OCI-LY1 (cell line): ENCODE results near the gene BBS1.

Source experiments
- H2AFZ ChIP-seq: fragments of 200-600 bp; sonication (generic), shearing (Covaris generic); 2 replicates; pipeline ENCODE4 v1.6.0; 2014; ENCODE audit warnings: antibody characterized with exemption, mild to moderate bottlenecking, low read length
- H3F3A ChIP-seq: fragments of 200-600 bp; sonication (generic), shearing (Covaris generic); 2 replicates; pipeline ENCODE4 v1.6.0; 2014; ENCODE audit warnings: mild to moderate bottlenecking, antibody characterized with exemption, low read length, moderate library complexity; ENCODE audit not compliant: insufficient read depth
- H3K27ac ChIP-seq: fragments of 200-600 bp; sonication (generic); 2 replicates; pipeline ENCODE4 v1.5.1; 2014; ENCODE audit warnings: low read length, mixed run types, mild to moderate bottlenecking, low read depth; ENCODE audit not compliant: poor library complexity, severe bottlenecking
- H3K27me3 ChIP-seq: fragments of 200-600 bp; sonication (generic); 2 replicates; pipeline ENCODE4 v1.6.0; 2014; ENCODE audit warnings: antibody characterized with exemption, mild to moderate bottlenecking, low read length, moderate library complexity; ENCODE audit not compliant: insufficient read depth
- H3K36me3 ChIP-seq: fragments of 200-600 bp; sonication (generic); 2 replicates; pipeline ENCODE4 v1.6.1; 2014; ENCODE audit warnings: mild to moderate bottlenecking, antibody characterized with exemption, low read length, moderate library complexity, mixed read lengths; ENCODE audit not compliant: insufficient read depth
- H3K4me1 ChIP-seq: fragments of 200-600 bp; sonication (generic); 2 replicates; pipeline ENCODE4 v1.5.1; 2014; ENCODE audit warnings: mild to moderate bottlenecking, low read length, moderate library complexity; ENCODE audit not compliant: insufficient read depth, severe bottlenecking
- H3K4me2 ChIP-seq: fragments of 200-600 bp; sonication (generic), shearing (Covaris generic); 2 replicates; pipeline ENCODE4 v1.6.1; 2014; ENCODE audit warnings: low read length
- H3K4me3 ChIP-seq: fragments of 200-600 bp; sonication (generic); 2 replicates; pipeline ENCODE4 v1.5.1; 2014; ENCODE audit warnings: low read length, low read depth, mild to moderate bottlenecking, mixed read lengths; ENCODE audit not compliant: poor library complexity, severe bottlenecking
- H3K79me2 ChIP-seq: fragments of 200-600 bp; shearing (Covaris generic); 2 replicates; pipeline ENCODE4 v1.6.1; 2016; ENCODE audit warnings: mixed run types, low read length, mixed read lengths; ENCODE audit not compliant: insufficient read depth
- H3K9ac ChIP-seq: fragments of 200-600 bp; sonication (generic), shearing (Covaris generic); 2 replicates; pipeline ENCODE4 v1.6.1; 2014; ENCODE audit warnings: mild to moderate bottlenecking, low read length, mixed read lengths
- H3K9me2 ChIP-seq: fragments of 200-600 bp; sonication (generic), shearing (Covaris generic); 2 replicates; pipeline ENCODE4 v1.6.1; 2014; ENCODE audit warnings: low read depth, mild to moderate bottlenecking, low read length, mixed read lengths
- H3K9me3 ChIP-seq: fragments of 200-600 bp; shearing (Covaris generic); 2 replicates; pipeline ENCODE4 v1.6.1; 2014; ENCODE audit warnings: low read length, mixed read lengths
- H4K20me1 ChIP-seq: fragments of 200-600 bp; sonication (generic), shearing (Covaris generic); 2 replicates; pipeline ENCODE4 v1.6.0; 2016; ENCODE audit warnings: mild to moderate bottlenecking, low read length; ENCODE audit not compliant: insufficient read depth
- CTCF ChIP-seq: fragments of 200-600 bp; sonication (generic), shearing (Covaris generic); IDR thresholded peaks from 2 replicates; pipeline ENCODE4 v1.5.1; 2017; ENCODE audit warnings: mild to moderate bottlenecking, antibody characterized with exemption, low read length, moderate library complexity, mixed read lengths
- EZH2 ChIP-seq: fragments of 200-600 bp; sonication (generic), shearing (Covaris generic); IDR thresholded peaks from 2 replicates; pipeline ENCODE4 v1.8.0; 2017; ENCODE audit warnings: borderline replicate concordance, mixed run types, mild to moderate bottlenecking, antibody characterized with exemption, low read length, moderate library complexity, mixed read lengths

The BBS1 gene

GRCh38 chr11:66489636-66490035 is 20.8 kb upstream of the BBS1 start:
- Histone ChIP-seq H3F3A (no peaks in the 10 kb centered on the region), H3K4me1 (no peaks in the 10 kb centered on the region), H2AFZ (no peak overlapping the region), H3K27me3 (no peaks in the 10 kb centered on the region), H3K9me2 (no peaks in the 10 kb centered on the region), H3K79me2 (no peaks in the 10 kb centered on the region), H3K27ac (no peak overlapping the region), H3K9ac (no peak overlapping the region), H3K4me2 (no peak overlapping the region), H3K4me3 (no peak overlapping the region), H3K36me3 (peaks cover 69% of the 10 kb centered on the region), H4K20me1 (no peaks in the 10 kb centered on the region), H3K9me3 (no peaks in the 10 kb centered on the region)
- TF ChIP-seq CTCF = no peak
- TF ChIP-seq EZH2 = no peak

- H3K4me3 ChIP-seq = no peak overlapping the region
- H3K4me1 ChIP-seq = no peaks in the 10 kb centered on the region
- H3K36me3 ChIP-seq = peaks cover 77% of the 10 kb centered on the region
- no peaks in the 10 kb centered on the region for H3F3A ChIP-seq
- no peaks in the 10 kb centered on the region for H3K9me2 ChIP-seq
- H2AFZ ChIP-seq = no peak overlapping the region
- TF ChIP-seq EZH2 = no peak
- peak; percentile 42 for TF ChIP-seq CTCF
- no peaks in the 10 kb centered on the region for H4K20me1 ChIP-seq
- H3K9me3 ChIP-seq = no peaks in the 10 kb centered on the region
- no peak overlapping the region for H3K4me2 ChIP-seq
- H3K27me3 ChIP-seq = no peaks in the 10 kb centered on the region
- no peak overlapping the region for H3K27ac ChIP-seq
- no peak overlapping the region for H3K9ac ChIP-seq
- no peaks in the 10 kb centered on the region for H3K79me2 ChIP-seq
Measured at GRCh38 chr11:66491315-66491935, 19.0 kb upstream of the BBS1 start.

DNA sequence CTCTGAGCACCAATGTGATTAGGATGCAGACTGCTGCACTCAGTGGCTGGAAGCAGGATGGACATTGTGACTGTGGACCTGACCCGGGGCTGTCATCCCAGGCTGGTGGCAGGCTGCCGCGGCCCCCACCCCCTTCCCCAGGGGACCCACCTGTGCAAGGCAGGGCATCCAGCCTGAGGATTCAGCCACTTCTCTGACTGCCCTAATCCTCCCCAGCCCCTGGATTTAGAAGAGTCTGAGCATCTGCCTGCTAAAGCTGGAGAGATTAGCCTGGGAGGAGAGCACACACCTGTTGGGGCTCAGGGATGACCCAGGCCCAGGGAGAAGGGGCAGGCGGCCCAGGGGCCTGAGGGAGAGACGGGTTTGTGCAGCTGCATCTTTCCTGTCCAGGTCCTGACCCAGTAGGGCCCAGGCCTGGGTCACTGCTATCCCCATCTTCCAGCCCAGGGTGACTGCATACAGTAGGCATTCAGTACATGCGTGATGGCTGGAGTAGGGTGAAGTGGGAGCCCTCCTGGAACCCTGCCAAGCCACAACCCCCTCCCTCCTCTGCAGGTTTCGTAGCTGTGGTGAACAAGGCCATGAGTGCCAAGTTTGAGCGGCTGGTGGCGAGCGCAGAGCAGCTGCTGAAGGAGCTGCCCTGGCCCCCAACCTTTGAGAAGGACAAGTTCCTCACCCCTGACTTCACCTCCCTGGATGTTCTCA is 18.1 kb upstream of the BBS1 start:
- Histone ChIP-seq H3K9ac (no peak overlapping the region), H3K79me2 (no peaks in the 10 kb centered on the region)

More for the DNA sequence above, 18.1 kb upstream of the BBS1 start:
- Histone ChIP-seq H3K4me1 (no peaks in the 10 kb centered on the region), H3K4me2 (no peak overlapping the region), H3K9me2 (no peaks in the 10 kb centered on the region), H4K20me1 (no peaks in the 10 kb centered on the region), H3K27me3 (no peaks in the 10 kb centered on the region), H3K4me3 (no peak overlapping the region), H3K27ac (no peak overlapping the region), H3K36me3 (peaks cover 83% of the 10 kb centered on the region), H3K9me3 (no peaks in the 10 kb centered on the region), H3F3A (no peaks in the 10 kb centered on the region), H2AFZ (no peak overlapping the region)
- TF ChIP-seq CTCF (no peak), EZH2 (no peak)
